GM18505 (cell line): ENCODE results near the gene ZNF425.
"Not testable (repeated sequence)": the region's sequence is repeated elsewhere in the genome, so short reads cannot be mapped to it uniquely, and the experiment has no call there.

ENCODE experiments used
- ATAC-seq: cut with Tn5 transposase; IDR thresholded peaks from one replicate; pipeline ENCODE4 v1.9.1; 2021; ENCODE audit not compliant: unreplicated experiment
- POLR2A ChIP-seq: IDR thresholded peaks from 4 replicates; pipeline ENCODE4 v1.6.1; 2011; ENCODE audit warnings: borderline replicate concordance; ENCODE audit not compliant: insufficient read depth, insufficient read length; ENCODE audit errors: extremely low read depth

ZNF425 gene

DNA sequence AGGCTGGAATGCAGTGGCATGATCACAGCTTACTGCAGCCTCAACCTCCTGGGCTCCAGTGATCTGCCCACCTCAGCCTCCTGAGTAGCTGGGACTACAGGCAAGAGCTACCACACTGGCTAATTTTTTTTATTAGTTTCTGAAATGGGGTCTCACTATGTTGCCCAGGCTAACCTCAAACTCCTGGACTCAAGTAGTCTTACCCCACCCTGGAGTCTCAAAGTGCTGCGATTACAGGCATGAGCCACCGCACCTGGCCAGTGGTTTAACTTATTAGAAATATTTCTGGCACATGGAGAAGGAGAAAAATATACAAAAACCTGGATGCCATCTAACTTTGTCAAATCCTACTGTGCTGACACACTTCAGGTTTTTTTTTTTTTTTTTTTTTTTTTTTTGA is 50.8 kb downstream of the ZNF425 start:
- no peak for TF ChIP-seq POLR2A
- ATAC-seq = no peak

DNA sequence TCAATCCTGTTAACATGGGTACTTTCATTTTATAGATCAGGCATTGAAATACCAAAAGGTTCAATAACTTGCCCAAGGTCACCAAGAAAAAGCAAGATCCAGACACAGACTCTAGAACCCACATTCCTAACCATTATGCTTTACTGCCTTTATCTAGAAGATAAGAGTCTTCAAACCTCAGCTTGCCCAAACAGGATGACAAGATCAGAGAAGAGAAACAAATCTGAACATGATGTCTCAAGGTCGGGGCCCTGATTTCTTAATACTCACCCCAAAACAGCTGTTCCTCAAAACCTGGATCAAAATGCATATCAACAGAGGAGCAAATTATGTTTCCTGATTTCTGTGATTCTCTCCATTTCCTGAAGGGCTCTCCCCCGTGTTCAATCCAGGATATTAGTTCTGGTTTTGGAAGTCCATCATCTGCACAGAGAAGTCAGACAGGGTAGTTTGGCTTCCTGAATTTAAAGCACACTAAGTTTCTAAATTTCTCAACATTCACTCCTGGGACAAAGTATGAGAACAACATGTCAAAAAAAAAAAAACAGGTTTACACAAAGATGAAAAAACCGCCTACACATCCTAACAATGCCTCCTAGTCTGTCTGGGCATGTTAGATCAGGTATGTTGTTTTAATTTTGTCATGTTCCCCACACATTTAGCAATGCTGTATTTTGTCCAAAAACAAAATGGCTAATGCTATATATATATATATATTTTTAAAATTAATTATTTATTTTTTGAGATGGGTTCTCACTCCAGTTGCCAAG is 51.8 kb downstream of the ZNF425 start:
- TF ChIP-seq POLR2A = no peak
- no peak for ATAC-seq

GRCh38 chr7:149072438-149072775 is 53.7 kb downstream of the ZNF425 start:
- TF ChIP-seq POLR2A = no peak
- ATAC-seq = no peak

GRCh38 chr7:149071641-149072437 is 54.3 kb downstream of the ZNF425 start:
- no peak for TF ChIP-seq POLR2A
- ATAC-seq = no peak

DNA sequence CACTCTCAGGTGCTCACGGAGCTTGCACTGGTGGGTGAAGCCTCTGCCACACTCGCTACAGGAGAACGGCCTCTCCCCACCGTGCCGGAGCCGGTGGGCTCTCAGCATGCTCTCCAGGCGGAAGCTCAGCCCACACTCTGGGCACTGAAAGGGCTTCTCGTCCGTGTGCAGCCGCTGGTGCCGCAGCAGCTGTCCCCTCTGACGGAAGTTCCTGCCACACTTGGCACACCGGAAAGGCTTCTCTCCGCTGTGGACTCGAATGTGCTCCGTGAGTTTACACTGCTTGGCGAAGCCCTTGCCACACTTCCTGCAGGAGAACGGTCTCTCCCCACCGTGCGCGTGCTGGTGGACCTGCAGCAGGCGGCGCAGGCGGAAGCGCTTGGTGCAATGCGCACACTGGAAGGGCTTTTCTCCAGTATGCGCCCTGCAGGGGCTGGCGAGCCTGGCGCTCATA is 54.9 kb downstream of the ZNF425 start:
- ATAC-seq = no peak
- TF ChIP-seq POLR2A = no peak

- no peak for ATAC-seq
- TF ChIP-seq POLR2A = no peak
These were observed 55.6 kb downstream of the ZNF425 start for GRCh38 chr7:149070372-149071125.

GRCh38 chr7:149067869-149068268 is 58.3 kb downstream of the ZNF425 start:
- no peak for TF ChIP-seq POLR2A
- ATAC-seq = no peak

- ATAC-seq = no peak
These were observed 62.6 kb downstream of the ZNF425 start for GRCh38 chr7:149063476-149063875.

DNA sequence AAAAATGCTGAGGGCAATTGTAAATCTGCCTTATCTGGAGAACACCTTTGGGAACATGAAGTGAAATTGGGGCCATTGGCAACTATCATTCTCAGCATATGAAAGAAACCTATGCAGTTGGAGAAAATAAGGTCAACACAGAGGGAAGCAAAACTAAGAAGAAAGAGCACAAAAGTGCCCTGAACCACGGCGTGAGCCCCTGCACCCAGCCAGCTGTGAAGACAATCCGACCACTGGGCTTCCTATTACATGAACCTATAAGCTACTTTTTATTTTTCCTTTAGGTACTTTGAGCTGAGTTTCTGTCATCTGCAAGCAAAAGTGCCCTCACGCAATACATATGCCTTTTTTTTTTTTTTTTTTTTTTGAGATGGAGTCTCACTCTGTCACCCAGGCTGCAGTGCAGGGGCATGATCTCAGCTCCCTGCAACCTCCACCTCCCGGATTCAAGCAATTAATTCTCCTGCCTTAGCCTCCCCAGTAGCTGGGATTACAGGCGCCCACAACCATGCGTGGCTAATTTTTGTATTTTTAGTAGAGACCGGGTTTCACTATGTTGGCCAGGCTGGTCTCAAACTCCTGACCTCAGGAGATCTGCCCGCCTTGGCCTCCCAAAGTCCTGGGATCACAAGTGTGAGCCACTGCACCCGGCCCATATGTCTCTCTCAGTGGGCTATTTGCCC is 63.8 kb downstream of the ZNF425 start:
- not testable (repeated sequence) for ATAC-seq

More at GRCh38 chr7:149063476-149063875, 62.6 kb downstream of the ZNF425 start:
- no peak for TF ChIP-seq POLR2A

DNA sequence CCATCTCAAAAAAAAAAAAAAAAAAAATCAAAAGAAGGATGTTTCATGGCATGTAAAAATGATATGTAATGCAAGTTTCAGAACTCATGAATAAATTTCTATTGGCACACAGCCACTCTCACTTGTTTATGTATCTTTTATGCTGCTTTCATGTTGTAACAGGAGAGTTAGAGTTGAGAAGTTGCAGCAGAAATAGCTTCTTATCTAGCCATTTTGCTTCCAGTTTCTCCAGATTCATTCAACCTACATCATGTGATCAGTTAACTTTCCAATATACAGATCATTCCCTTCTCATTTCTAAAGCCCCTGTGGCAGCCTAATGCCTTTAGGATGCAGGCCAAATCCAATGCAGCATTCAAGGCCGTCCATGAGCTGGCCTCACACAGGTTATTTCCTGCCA is 66.0 kb downstream of the ZNF425 start:
- TF ChIP-seq POLR2A = no peak
- no peak for ATAC-seq

DNA sequence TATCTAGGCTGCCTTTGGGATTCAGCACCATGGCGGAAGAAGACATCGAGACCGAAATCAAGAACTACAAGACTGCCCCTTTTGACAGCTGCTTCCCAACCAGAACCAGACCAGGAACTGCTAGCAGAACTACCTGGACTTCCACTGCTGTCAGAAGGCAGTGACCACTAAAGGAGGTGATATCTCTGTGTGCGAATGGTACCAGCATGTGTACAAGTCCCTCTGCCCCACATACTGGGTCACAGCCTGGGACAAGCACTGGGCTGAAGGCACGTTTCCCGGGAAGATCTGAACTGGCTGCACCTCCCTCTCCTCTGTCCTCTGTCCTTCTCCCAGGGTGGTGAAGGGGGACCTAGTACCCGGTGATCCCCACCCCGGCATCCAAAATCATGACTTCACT is 72.2 kb downstream of the ZNF425 start:
- TF ChIP-seq POLR2A = no peak
- no peak for ATAC-seq

- TF ChIP-seq POLR2A = no peak
- ATAC-seq = no peak
These were observed 72.7 kb downstream of the ZNF425 start for GRCh38 chr7:149053384-149053783.
